Measurements from ENCODE around the gene RASGRP2.

GRCh38 chr11:64751136-64751535 lies 7.2 kb upstream of the RASGRP2 start:
- TF ChIP-seq, protein P1, sequence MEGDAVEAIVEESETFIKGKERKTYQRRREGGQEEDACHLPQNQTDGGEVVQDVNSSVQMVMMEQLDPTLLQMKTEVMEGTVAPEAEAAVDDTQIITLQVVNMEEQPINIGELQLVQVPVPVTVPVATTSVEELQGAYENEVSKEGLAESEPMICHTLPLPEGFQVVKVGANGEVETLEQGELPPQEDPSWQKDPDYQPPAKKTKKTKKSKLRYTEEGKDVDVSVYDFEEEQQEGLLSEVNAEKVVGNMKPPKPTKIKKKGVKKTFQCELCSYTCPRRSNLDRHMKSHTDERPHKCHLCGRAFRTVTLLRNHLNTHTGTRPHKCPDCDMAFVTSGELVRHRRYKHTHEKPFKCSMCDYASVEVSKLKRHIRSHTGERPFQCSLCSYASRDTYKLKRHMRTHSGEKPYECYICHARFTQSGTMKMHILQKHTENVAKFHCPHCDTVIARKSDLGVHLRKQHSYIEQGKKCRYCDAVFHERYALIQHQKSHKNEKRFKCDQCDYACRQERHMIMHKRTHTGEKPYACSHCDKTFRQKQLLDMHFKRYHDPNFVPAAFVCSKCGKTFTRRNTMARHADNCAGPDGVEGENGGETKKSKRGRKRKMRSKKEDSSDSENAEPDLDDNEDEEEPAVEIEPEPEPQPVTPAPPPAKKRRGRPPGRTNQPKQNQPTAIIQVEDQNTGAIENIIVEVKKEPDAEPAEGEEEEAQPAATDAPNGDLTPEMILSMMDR (IDR thresholded peaks at IDR 0.05), result no peak
- no peak for TF ChIP-seq POLR2A (IDR thresholded peaks at IDR 0.05)
